HepG2 (cell line): ENCODE measurements around the gene OR2B2. TPM values are rescaled to one million over a fixed set of nuclear protein-coding genes. Genes with fewer than 3 reads are reported as not detected.
A peak's percentile ranks its signal among the peaks of the same experiment; 100 is the strongest.

Source experiments
- ESRRA ChIP-seq: sonication (generic); formaldehyde crosslinking; IDR thresholded peaks from 2 replicates; pipeline ENCODE4 v1.5.1; 2020; ENCODE audit warnings: mild to moderate bottlenecking, low read depth, missing genetic modification reagents
- FLYWCH1 ChIP-seq: sonication (generic); formaldehyde crosslinking; IDR thresholded peaks from 2 replicates; pipeline ENCODE4 v1.8.1; 2023; ENCODE audit warnings: mild to moderate bottlenecking, missing genetic modification reagents
- GRHL1 ChIP-seq: sonication (generic); formaldehyde crosslinking; conservative IDR thresholded peaks from 2 replicates; pipeline ENCODE4 v1.8.0; 2022; ENCODE audit warnings: missing genetic modification reagents
- MXI1 ChIP-seq: IDR thresholded peaks from 3 replicates; pipeline ENCODE4 v1.6.1; 2012; ENCODE audit warnings: low read depth, low read length, inconsistent platforms, borderline replicate concordance
- MZF1 ChIP-seq: sonication (generic); formaldehyde crosslinking; IDR thresholded peaks from 2 replicates; pipeline ENCODE4 v1.8.1; 2023; ENCODE audit warnings: mild to moderate bottlenecking, missing genetic modification reagents, borderline replicate concordance
- NKX3-1 ChIP-seq: sonication (generic); formaldehyde crosslinking; IDR thresholded peaks from 2 replicates; pipeline ENCODE4 v1.5.0; 2020; ENCODE audit warnings: missing genetic modification reagents
- SNAPC5 ChIP-seq: sonication (generic); formaldehyde crosslinking; IDR thresholded peaks from 2 replicates; pipeline ENCODE4 v1.8.1; 2023; ENCODE audit warnings: mild to moderate bottlenecking, missing genetic modification reagents, borderline replicate concordance
- TCF7 ChIP-seq: sonication (generic); IDR thresholded peaks from 2 replicates; pipeline ENCODE4 v1.6.1; 2016; ENCODE audit warnings: antibody characterized with exemption, low read depth
- ZBTB10 ChIP-seq: sonication (generic); formaldehyde crosslinking; IDR thresholded peaks from 2 replicates; pipeline ENCODE4 v1.4.0; 2020; ENCODE audit warnings: missing genetic modification reagents, borderline replicate concordance
- ZBTB34 ChIP-seq: sonication (generic); formaldehyde crosslinking; IDR thresholded peaks from 2 replicates; pipeline ENCODE4 v1.8.0; 2022; ENCODE audit warnings: mild to moderate bottlenecking, missing genetic modification reagents
- ZBTB44 ChIP-seq: sonication (generic); formaldehyde crosslinking; IDR thresholded peaks from 2 replicates; pipeline ENCODE4 v1.4.0; 2020; ENCODE audit warnings: missing genetic modification reagents
- ZNF12 ChIP-seq: sonication (generic); formaldehyde crosslinking; IDR thresholded peaks from 2 replicates; pipeline ENCODE4 v1.5.0; 2020; ENCODE audit warnings: missing genetic modification reagents
- ZNF468 ChIP-seq: sonication (generic); formaldehyde crosslinking; IDR thresholded peaks from 2 replicates; pipeline ENCODE4 v1.8.0; 2022; ENCODE audit warnings: mild to moderate bottlenecking, moderate library complexity, missing genetic modification reagents
- ZNF800 ChIP-seq: sonication (generic); formaldehyde crosslinking; IDR thresholded peaks from 2 replicates; pipeline ENCODE4 v1.4.0; 2020; ENCODE audit warnings: missing genetic modification reagents
- ZSCAN29 ChIP-seq: sonication (generic); formaldehyde crosslinking; conservative IDR thresholded peaks from 2 replicates; pipeline ENCODE4 v1.4.0; 2020; ENCODE audit warnings: mild to moderate bottlenecking, missing genetic modification reagents
- polyA plus RNA-seq, 8 experiments: library from polyadenylated mRNA; depleted of rRNA in 3 of 8; stranded (reverse) in 7 of 8; unstranded in 1 of 8; fragments of >200 nt; fragmentation: Illumina TruSeq in 4 of 8; extraction: Trizol in 4 of 8; gene quantifications; 2 replicates each; pipeline versions ENCODE4 v1.2.1 to v1.2.3, GENCODE V29; 2011 to 2016; ENCODE audit warnings: low read depth in 4 of 8, missing spikeins in 1 of 8, mixed read lengths in 1 of 8; ENCODE audit not compliant: insufficient read depth in 1 of 8
- total RNA-seq, 5 experiments: library from RNA; depleted of rRNA; stranded (reverse); fragments of >200 nt; fragmentation: Illumina TruSeq; extraction: Trizol; gene quantifications; 2 replicates each; pipeline ENCODE4 v1.2.3, GENCODE V29; 2016; ENCODE audit warnings: low read depth in 1 of 5

The OR2B2 gene
- total and polyA plus RNA-seq, 2 of the 13 experiments (the other 11 are each of a cell fraction or from before 2014, with no cell fraction given), result not detected

GRCh38 chr6:27893059-27893835, 18.9 kb downstream of the OR2B2 start (continued):
- TF ChIP-seq ZBTB44, result peak; percentile 85; the same call in 1 of the 2 replicates
- TF ChIP-seq ZNF12 (CRISPR knock-in tag), result peak; percentile 29; the same call in 1 of the 2 replicates
- no peak; the same call in 1 of the 2 replicates for TF ChIP-seq SNAPC5
- TF ChIP-seq ZSCAN29, result peak; percentile 90; the same call in 1 of the 2 replicates
- peak; percentile 69; the same call in 1 of the 2 replicates for TF ChIP-seq ESRRA (CRISPR knock-in tag)
- no peak for TF ChIP-seq TCF7
- TF ChIP-seq ZNF468 (CRISPR knock-in tag), result peak; percentile 47; the same call in 1 of the 2 replicates
- TF ChIP-seq ZNF800 (CRISPR knock-in tag), result no peak; the same call in 1 of the 2 replicates
- TF ChIP-seq MZF1 (CRISPR knock-in tag), result no peak
- TF ChIP-seq MXI1, result peak; percentile 72; the same call in 1 of the 3 replicates
- peak; percentile 59; the same call in 1 of the 2 replicates for TF ChIP-seq ZBTB34 (CRISPR knock-in tag)
- TF ChIP-seq ZBTB10 (CRISPR knock-in tag), result no peak; the same call in 1 of the 2 replicates
- TF ChIP-seq NKX3-1 (CRISPR knock-in tag), result peak; percentile 96; the same call in 1 of the 2 replicates
- no peak for TF ChIP-seq GRHL1 (CRISPR knock-in tag)
- no peak for TF ChIP-seq FLYWCH1 (CRISPR knock-in tag)
